ENCODE data around the gene THAP5. TPM values are rescaled to one million over a fixed set of nuclear protein-coding genes. Genes with fewer than 3 reads are reported as not detected.

Gene THAP5
- total RNA-seq, 1 donor from 2014 or later: 18.1 TPM

- Histone ChIP-seq H3K4me1 (no peaks in the 10 kb centered on the region), H3K27ac (no peak overlapping the region), H3K4me3 (no peak overlapping the region), H3K27me3 (no peaks in the 10 kb centered on the region), H3K36me3 (no peaks in the 10 kb centered on the region), H3K9me3 (no peaks in the 10 kb centered on the region)
- DNase-seq (ENCODE audit: low spot score in 2 of 2): no peak
- no peak for TF ChIP-seq CTCF (IDR thresholded peaks at IDR 0.05)
- intact Hi-C loops (cut with DNase I): no loop called here
Observed at GRCh38 chr7:108611268-108611667, 41.8 kb upstream of the THAP5 start.

- Histone ChIP-seq H3K27me3 (no peaks in the 10 kb centered on the region), H3K4me1 (no peaks in the 10 kb centered on the region), H3K36me3 (no peaks in the 10 kb centered on the region), H3K9me3 (no peaks in the 10 kb centered on the region), H3K27ac (no peak overlapping the region), H3K4me3 (no peak overlapping the region)
- TF ChIP-seq CTCF (IDR thresholded peaks at IDR 0.05): no peak
- no peak for DNase-seq (ENCODE audit: low spot score in 2 of 2)
- intact Hi-C loops (cut with DNase I): no loop called here
Observed at GRCh38 chr7:108609643-108610042, 40.1 kb upstream of the THAP5 start.

- no peaks in the 10 kb centered on the region for H3K4me1 ChIP-seq
- no peaks in the 10 kb centered on the region for H3K9me3 ChIP-seq
- TF ChIP-seq CTCF (IDR thresholded peaks at IDR 0.05): no peak
- DNase-seq (ENCODE audit: low spot score in 2 of 2): no peak
- H3K27ac ChIP-seq: no peak overlapping the region
- intact Hi-C loops (cut with DNase I): no loop called here
- H3K36me3 ChIP-seq: no peaks in the 10 kb centered on the region
- no peaks in the 10 kb centered on the region for H3K27me3 ChIP-seq
- no peak overlapping the region for H3K4me3 ChIP-seq
Observed at GRCh38 chr7:108605559-108606201, 36.2 kb upstream of the THAP5 start.

GRCh38 chr7:108604307-108605077, 35.0 kb upstream of the THAP5 start:
- no peak overlapping the region for H3K27ac ChIP-seq
- H3K4me1 ChIP-seq: no peaks in the 10 kb centered on the region
- intact Hi-C loops (cut with DNase I): no loop called here
- no peaks in the 10 kb centered on the region for H3K9me3 ChIP-seq
- no peak overlapping the region for H3K4me3 ChIP-seq
- no peak for DNase-seq (ENCODE audit: low spot score in 2 of 2)
- no peaks in the 10 kb centered on the region for H3K36me3 ChIP-seq
- no peaks in the 10 kb centered on the region for H3K27me3 ChIP-seq
- TF ChIP-seq CTCF (IDR thresholded peaks at IDR 0.05): no peak

GRCh38 chr7:108603656-108604306, 34.3 kb upstream of the THAP5 start:
- intact Hi-C loops (cut with DNase I): no loop called here
- Histone ChIP-seq H3K36me3 (no peaks in the 10 kb centered on the region), H3K27me3 (no peaks in the 10 kb centered on the region), H3K27ac (no peak overlapping the region), H3K4me1 (no peaks in the 10 kb centered on the region), H3K4me3 (no peak overlapping the region), H3K9me3 (no peaks in the 10 kb centered on the region)
- no peak for DNase-seq (ENCODE audit: low spot score in 2 of 2)
- no peak for TF ChIP-seq CTCF (IDR thresholded peaks at IDR 0.05)

Data from ascending aorta (tissue), 2 donors.